CD14-positive monocyte (primary cell): ENCODE data around the gene SPTBN1. TPM values are rescaled to one million over a fixed set of nuclear protein-coding genes. Genes with fewer than 3 reads are reported as not detected.

Experiments used
- DNase-seq, 3 donors: peaks; one replicate each; pipeline ENCODE4 v3.0.0-alpha.2; 2011 to 2022
- H2AFZ ChIP-seq: 2 replicates; pipeline ENCODE4 v1.6.0; 2012; ENCODE audit warnings: mild to moderate bottlenecking, low read depth, low read length, inconsistent platforms; ENCODE audit not compliant: insufficient read depth, poor library complexity, severe bottlenecking
- H3K27ac ChIP-seq, 2 donors: 1 replicate in 1 of 2; 2 replicates in 1 of 2; pipeline ENCODE4 v1.5.1; 2012 to 2013; ENCODE audit warnings: low read length in 2 of 2, control low read depth in 1 of 2, inconsistent platforms in 1 of 2, low read depth in 1 of 2, mild to moderate bottlenecking in 1 of 2
- H3K27me3 ChIP-seq, 2 donors: one replicate each; pipeline versions ENCODE4 v1.6.0 to v1.6.1; 2011 to 2013; ENCODE audit warnings: low read length in 2 of 2; ENCODE audit not compliant: control insufficient read depth in 2 of 2, insufficient read depth in 2 of 2
- H3K36me3 ChIP-seq, 2 donors: replicated peaks in 1 of 2; 1 replicate in 1 of 2; 2 replicates in 1 of 2; pipeline versions ENCODE4 v1.5.1 to v1.6.1; 2012 to 2013; ENCODE audit warnings: low read length in 2 of 2, control low read depth in 1 of 2, inconsistent platforms in 1 of 2, mild to moderate bottlenecking in 1 of 2; ENCODE audit not compliant: insufficient read depth in 2 of 2, control insufficient read depth in 1 of 2
- H3K4me1 ChIP-seq, 2 donors: 1 replicate in 1 of 2; 2 replicates in 1 of 2; pipeline versions ENCODE4 v1.5.1 to v1.6.1; 2012 to 2013; ENCODE audit warnings: low read length in 2 of 2, control low read depth in 1 of 2, inconsistent platforms in 1 of 2, mild to moderate bottlenecking in 1 of 2, moderate library complexity in 1 of 2; ENCODE audit not compliant: insufficient read depth in 2 of 2, control insufficient read depth in 1 of 2
- H3K4me2 ChIP-seq: replicated peaks from 2 replicates; pipeline ENCODE3; 2012; ENCODE audit warnings: low read length, moderate library complexity, mild to moderate bottlenecking; ENCODE audit not compliant: poor library complexity, severe bottlenecking; ENCODE audit errors: extremely low read depth
- H3K4me3 ChIP-seq, 3 experiments: fragments of 200-600 bp in 1 of 3; sonication (generic) in 1 of 3; replicated peaks in 1 of 3; 1 replicate in 2 of 3; 2 replicates in 1 of 3; pipeline ENCODE4 v1.5.1; 2011 to 2013; ENCODE audit warnings: low read length in 3 of 3, mild to moderate bottlenecking in 3 of 3, control low read depth in 2 of 3, low read depth in 2 of 3, inconsistent platforms in 1 of 3, moderate library complexity in 1 of 3
- H3K79me2 ChIP-seq: 2 replicates; pipeline ENCODE4 v1.6.0; 2012; ENCODE audit warnings: mild to moderate bottlenecking, control low read depth, inconsistent platforms, low read length, moderate library complexity; ENCODE audit not compliant: insufficient read depth
- H3K9ac ChIP-seq: 2 replicates; pipeline ENCODE4 v1.6.0; 2017; ENCODE audit warnings: low read length, mild to moderate bottlenecking; ENCODE audit not compliant: insufficient read depth, poor library complexity, severe bottlenecking
- H3K9me3 ChIP-seq, 2 donors: replicated peaks in 1 of 2; 1 replicate in 1 of 2; 2 replicates in 1 of 2; pipeline versions ENCODE4 v1.5.1 to v1.6.1; 2012 to 2013; ENCODE audit warnings: low read length in 2 of 2, control low read depth in 1 of 2; ENCODE audit not compliant: control insufficient read depth in 1 of 2, insufficient read depth in 1 of 2
- H4K20me1 ChIP-seq: 2 replicates; pipeline ENCODE4 v1.6.0; 2012; ENCODE audit warnings: mild to moderate bottlenecking, low read length, control low read depth, moderate library complexity; ENCODE audit not compliant: insufficient read depth
- H3K27ac Mint-ChIP-seq, 7 donors: one replicate each; pipeline ENCODE4 v1.8.0; 2020; ENCODE audit warnings: mild to moderate bottlenecking in 7 of 7, mixed read lengths in 7 of 7, moderate library complexity in 6 of 7, inconsistent platforms in 2 of 7
- H3K27me3 Mint-ChIP-seq, 3 donors: one replicate each; pipeline ENCODE4 v1.8.0; 2021 to 2022; ENCODE audit warnings: low read depth in 3 of 3, mild to moderate bottlenecking in 3 of 3, mixed read lengths in 3 of 3, moderate library complexity in 3 of 3, inconsistent platforms in 1 of 3
- H3K36me3 Mint-ChIP-seq, 2 donors: one replicate each; pipeline ENCODE4 v1.8.0; 2020; ENCODE audit warnings: mixed read lengths in 2 of 2, inconsistent platforms in 1 of 2, mild to moderate bottlenecking in 1 of 2
- H3K4me1 Mint-ChIP-seq: one replicate; pipeline ENCODE4 v1.8.0; 2020; ENCODE audit warnings: mild to moderate bottlenecking, mixed read lengths
- H3K4me3 Mint-ChIP-seq, 2 donors: one replicate each; pipeline ENCODE4 v1.8.0; 2020; ENCODE audit warnings: mild to moderate bottlenecking in 2 of 2, mixed read lengths in 2 of 2, moderate library complexity in 1 of 2
- H3K9me3 Mint-ChIP-seq, 7 donors: one replicate each; pipeline ENCODE4 v1.8.0; 2020 to 2022; ENCODE audit warnings: mixed read lengths in 7 of 7, mild to moderate bottlenecking in 6 of 7, moderate library complexity in 6 of 7, inconsistent platforms in 2 of 7
- CTCF ChIP-seq: fragments of 200-600 bp; IDR thresholded peaks from one replicate; pipeline ENCODE4 v1.8.0; 2022; ENCODE audit warnings: antibody characterized with exemption, mild to moderate bottlenecking
- WGBS: methylation state at CpG from one replicate; pipeline ENCODE4 v1.1.5; 2013; ENCODE audit warnings: missing lambda C conversion rate; ENCODE audit not compliant: insufficient coverage; 5-methylcytosine and 5-hydroxymethylcytosine counted together
- intact Hi-C, 2 donors: fragments of 100-400 bp; cut with micrococcal nuclease; formaldehyde crosslinking; loops; one replicate each; pipeline versions ENCODE4 v1.15.0 to v1.15.1; 2023
- polyA plus RNA-seq, 3 donors: library from polyadenylated mRNA; depleted of rRNA in 1 of 3; unstranded in 2 of 3; stranded (reverse) in 1 of 3; fragments of 300-500 nt in 2 of 3; fragments of >200 nt in 1 of 3; fragmentation: Illumina TruSeq in 2 of 3; gene quantifications; 1 replicate in 2 of 3; 2 replicates in 1 of 3; pipeline ENCODE4 v1.2.3, GENCODE V29; 2012 to 2021

SPTBN1 gene
- polyA plus RNA-seq, 3 donors = 0.79 to 2.8 (median 1.7) TPM

- H3K9me3 ChIP-seq = no peaks in the 10 kb centered on the region
- no peak overlapping the region for H3K4me3 ChIP-seq
- intact Hi-C loops = loop anchor here in 1 of 2 donors (10.0 kb wide), 1 partner anchor 324 kb away; no protein-coding TSS in a partner anchor
- no peak overlapping the region for H3K4me2 ChIP-seq
- H3K27ac ChIP-seq = no peak overlapping the region
- TF ChIP-seq CTCF = no peak
- Mint-ChIP-seq H3K4me3 (no peak overlapping the region), H3K27ac (no peak overlapping the region), H3K27me3 (no peaks in the 10 kb centered on the region), H3K9me3 (peaks cover 0 to 4% (median 0%) of the 10 kb centered on the region in 7 donors), H3K4me1 (no peaks in the 10 kb centered on the region), H3K36me3 (no peaks in the 10 kb centered on the region)
- H2AFZ ChIP-seq = no peak overlapping the region
- no peak for DNase-seq
- no peak overlapping the region for H3K9ac ChIP-seq
- no peaks in the 10 kb centered on the region for H3K27me3 ChIP-seq
- H3K36me3 ChIP-seq = no peaks in the 10 kb centered on the region
- no peaks in the 10 kb centered on the region for H3K79me2 ChIP-seq
- no peaks in the 10 kb centered on the region for H4K20me1 ChIP-seq
- H3K4me1 ChIP-seq = no peaks in the 10 kb centered on the region
- no CpG with 5 or more reads among the region's 2 CpGs for WGBS
Measured at GRCh38 chr2:54510916-54511315, 54.8 kb downstream of the SPTBN1 start.

- Mint-ChIP-seq H3K27me3 (no peaks in the 10 kb centered on the region), H3K27ac (no peak overlapping the region), H3K9me3 (peaks cover 0 to 4% (median 0%) of the 10 kb centered on the region in 7 donors), H3K4me3 (no peak overlapping the region), H3K36me3 (no peaks in the 10 kb centered on the region), H3K4me1 (no peaks in the 10 kb centered on the region)
- Histone ChIP-seq H3K4me3 (no peak overlapping the region), H4K20me1 (no peaks in the 10 kb centered on the region), H3K4me1 (no peaks in the 10 kb centered on the region), H3K9me3 (no peaks in the 10 kb centered on the region), H3K27me3 (no peaks in the 10 kb centered on the region), H3K36me3 (no peaks in the 10 kb centered on the region), H3K27ac (no peak overlapping the region), H3K9ac (no peak overlapping the region), H2AFZ (no peak overlapping the region), H3K79me2 (no peaks in the 10 kb centered on the region), H3K4me2 (no peak overlapping the region)
- no CpG with 5 or more reads among the region's 3 CpGs for WGBS
- intact Hi-C loops = loop anchor here in 1 of 2 donors (10.0 kb wide), 1 partner anchor 323 kb away; no protein-coding TSS in a partner anchor
- TF ChIP-seq CTCF = no peak
- no peak for DNase-seq
Measured at GRCh38 chr2:54512183-54512582, 56.1 kb downstream of the SPTBN1 start.
